GM12878 (cell line): ENCODE measurements around the gene SMOC2. TPM values are rescaled to one million over a fixed set of nuclear protein-coding genes. Genes with fewer than 3 reads are reported as not detected.

ENCODE experiments used
- ATAC-seq: fragments of 200-7000 bp; cut with Tn5 transposase; 3 replicates; pipeline ENCODE4 v1.9.1; 2020; ENCODE audit warnings: mild to moderate bottlenecking, moderate library complexity
- BruUV-seq: library from RNA; stranded (reverse); fragments of 400-500 nt; replicated peaks from 2 replicates; lab custom pipeline; 2021; lab: Mats Ljungman, UMichigan
- CTCF ChIA-PET: fragments of 300-600 bp; sonication (Branson Sonifier 250); formaldehyde crosslinking; extraction: SDS; loops from one replicate; lab custom pipeline; 2021; ENCODE audit warnings: inconsistent platforms; lab: Yijun Ruan, JAX
- POLR2A ChIA-PET: fragments of 350-600 bp; formaldehyde crosslinking; extraction: SDS; loops from one replicate; lab custom pipeline; 2021; ENCODE audit warnings: inconsistent platforms; lab: Charles Lee
- RAD21 ChIA-PET: fragments of 300-600 bp; sonication (Branson Sonifier 250); formaldehyde crosslinking; loops from one replicate; lab custom pipeline; 2023; ENCODE audit warnings: antibody characterized with exemption; ENCODE audit not compliant: unreplicated experiment; lab: Charles Lee
- SMC1A ChIA-PET: fragments of 300-600 bp; sonication (Branson Sonifier 250); formaldehyde crosslinking; loops from one replicate; lab custom pipeline; 2023; ENCODE audit not compliant: unreplicated experiment, uncharacterized antibody; lab: Charles Lee
- DNase-seq: peaks from one replicate; pipeline ENCODE4 v3.0.0-alpha.2; 2011; ENCODE audit warnings: low read depth, low spot score
- FAIRE-seq: peaks from 3 replicates; lab custom pipeline; 2011; peaks lifted over from hg19 to GRCh38; lab: Jason Lieb, UNC
- H2AFZ ChIP-seq: 2 replicates; pipeline ENCODE4 v1.6.0; 2011; ENCODE audit warnings: low read depth, low read length, control low read depth; ENCODE audit not compliant: control insufficient read depth
- H3K27ac ChIP-seq: 2 replicates; pipeline ENCODE4 v1.5.1; 2011; ENCODE audit warnings: control low read depth; ENCODE audit not compliant: control insufficient read depth, insufficient read depth
- H3K27me3 ChIP-seq, 2 experiments: replicated peaks in 1 of 2; 2 replicates each; pipeline versions ENCODE4 v1.6.0 to v1.6.1; 2011; ENCODE audit warnings: low read length in 1 of 2; ENCODE audit not compliant: control insufficient read depth in 2 of 2, insufficient read depth in 2 of 2
- H3K36me3 ChIP-seq, 2 experiments: 2 replicates each; pipeline ENCODE4 v1.5.1; 2011; ENCODE audit warnings: low read length in 1 of 2; ENCODE audit not compliant: control insufficient read depth in 2 of 2, insufficient read depth in 2 of 2
- H3K4me1 ChIP-seq: 2 replicates; pipeline ENCODE4 v1.6.1; 2011; ENCODE audit warnings: mild to moderate bottlenecking, low read length, moderate library complexity, mixed read lengths; ENCODE audit not compliant: control insufficient read depth, insufficient read depth
- H3K4me2 ChIP-seq: 2 replicates; pipeline ENCODE4 v1.6.0; 2011; ENCODE audit warnings: control low read depth; ENCODE audit not compliant: control insufficient read depth, insufficient read depth
- H3K4me3 ChIP-seq: fragments of 200-600 bp; sonication (generic); 2 replicates; pipeline ENCODE4 v1.5.1; 2016
- H3K79me2 ChIP-seq: 2 replicates; pipeline ENCODE4 v1.6.0; 2011; ENCODE audit warnings: low read length; ENCODE audit not compliant: control insufficient read depth, insufficient read depth
- H3K9ac ChIP-seq: 2 replicates; pipeline ENCODE4 v1.8.0; 2011; ENCODE audit warnings: low read length, control low read depth, mixed read lengths; ENCODE audit not compliant: control insufficient read depth, insufficient read depth
- H3K9me3 ChIP-seq: replicated peaks from 3 replicates; pipeline ENCODE4 v1.5.1; 2011; ENCODE audit warnings: mild to moderate bottlenecking, low read length; ENCODE audit not compliant: control insufficient read depth, insufficient read depth
- H4K20me1 ChIP-seq: 2 replicates; pipeline ENCODE4 v1.6.0; 2011; ENCODE audit not compliant: control insufficient read depth, insufficient read depth
- MEF2A ChIP-seq: IDR thresholded peaks from 2 replicates; pipeline ENCODE4 v1.6.1; 2011; ENCODE audit warnings: low read depth, mild to moderate bottlenecking, low read length, moderate library complexity; ENCODE audit not compliant: insufficient read depth
- MEF2B ChIP-seq: fragments of 450-650 bp; IDR thresholded peaks from 2 replicates; pipeline ENCODE4 v1.6.1; 2018; ENCODE audit warnings: mild to moderate bottlenecking, moderate library complexity; ENCODE audit not compliant: partially characterized antibody, poor library complexity, severe bottlenecking
- POLR2AphosphoS2 ChIP-seq: IDR thresholded peaks from 2 replicates; pipeline ENCODE4 v1.6.1; 2011; ENCODE audit warnings: low read depth, mild to moderate bottlenecking, low read length, improper control_type of control experiment, moderate library complexity
- POLR2AphosphoS5 ChIP-seq: IDR thresholded peaks from 2 replicates; pipeline ENCODE4 v1.6.1; 2011; ENCODE audit warnings: mild to moderate bottlenecking, low read length, inconsistent platforms
- RAD21 ChIP-seq: IDR thresholded peaks from 2 replicates; pipeline ENCODE4 v1.6.1; 2011; ENCODE audit warnings: mild to moderate bottlenecking, low read depth, low read length, moderate library complexity; ENCODE audit not compliant: insufficient read depth
- RUNX3 ChIP-seq: IDR thresholded peaks from 2 replicates; pipeline ENCODE4 v1.6.1; 2012; ENCODE audit warnings: low read length, inconsistent platforms
- STAT1 ChIP-seq: fragments of 450-650 bp; conservative IDR thresholded peaks from 2 replicates; pipeline ENCODE4 v1.6.1; 2014; ENCODE audit warnings: antibody characterized with exemption, mild to moderate bottlenecking
- TBL1XR1 ChIP-seq: IDR thresholded peaks from 2 replicates; pipeline ENCODE4 v1.6.1; 2012; ENCODE audit warnings: low read depth, low read length, improper control_type of control experiment
- TCF3 ChIP-seq: IDR thresholded peaks from 2 replicates; pipeline ENCODE4 v1.6.1; 2012; ENCODE audit warnings: low read depth, mild to moderate bottlenecking, low read length, borderline replicate concordance; ENCODE audit not compliant: insufficient read depth
- YBX1 ChIP-seq: fragments of 450-650 bp; IDR thresholded peaks from 2 replicates; pipeline ENCODE4 v1.6.1; 2016; ENCODE audit warnings: antibody characterized with exemption
- YY1 ChIP-seq: IDR thresholded peaks from 2 replicates; pipeline ENCODE4 v1.6.1; 2011; ENCODE audit warnings: low read depth, mild to moderate bottlenecking, low read length
- ZNF217 ChIP-seq: fragments of 450-650 bp; IDR thresholded peaks from 2 replicates; pipeline ENCODE4 v1.6.1; 2017; ENCODE audit warnings: antibody characterized with exemption, mild to moderate bottlenecking
- ZNF384 ChIP-seq: IDR thresholded peaks from 2 replicates; pipeline ENCODE4 v1.6.1; 2012; ENCODE audit warnings: low read depth, mild to moderate bottlenecking, low read length, improper control_type of control experiment, borderline replicate concordance
- WGBS: methylation state at CpG from one replicate; pipeline ENCODE4 v1.1.6; 2016; ENCODE audit warnings: low lambda C conversion rate; ENCODE audit not compliant: insufficient replicate concordance, insufficient coverage; ENCODE audit errors: missing lambda C conversion rate; 5-methylcytosine and 5-hydroxymethylcytosine counted together
- in situ Hi-C: fragments of 300-500 bp; cut with MboI; formaldehyde crosslinking; loops from 9 replicates; pipeline ENCODE4 v1.14.3; 2018; ENCODE audit warnings: mixed read lengths
- intact Hi-C: fragments of 100-400 bp; cut with micrococcal nuclease; formaldehyde crosslinking; loops from one replicate; pipeline ENCODE4 v1.14.2; 2022; ENCODE audit not compliant: unreplicated experiment
- polyA plus RNA-seq, 11 experiments: library from polyadenylated mRNA; depleted of rRNA in 4 of 11; unstranded in 6 of 11; stranded (reverse) in 5 of 11; fragments of >200 nt; fragmentation: Nextera tagmentation in 4 of 11; fragmentation: Illumina TruSeq in 1 of 11; extraction: Ambion mirVana in 4 of 11; extraction: Trizol in 1 of 11; gene quantifications; 1 replicate in 1 of 11; 2 replicates in 10 of 11; pipeline versions ENCODE4 v1.2.1 to v1.2.3, GENCODE V29; 2011 to 2016; ENCODE audit warnings: inconsistent platforms in 2 of 11, missing spikeins in 2 of 11, low read depth in 1 of 11
- total RNA-seq, 4 experiments: library from RNA; depleted of rRNA in 3 of 4; stranded (reverse); fragments of >200 nt in 3 of 4; fragmentation: Illumina TruSeq in 1 of 4; extraction: Trizol in 1 of 4; gene quantifications; 2 replicates each; pipeline versions ENCODE4 v1.2.1 to v1.2.3, GENCODE V29; 2013 to 2021
- TF ChIP-seq, protein P1 (sequence below): fragments of 450-650 bp; IDR thresholded peaks from 2 replicates; pipeline ENCODE4 v1.6.1; 2016; ENCODE audit warnings: mild to moderate bottlenecking
- TF ChIP-seq, protein P2 (sequence below): fragments of 450-650 bp; IDR thresholded peaks from 2 replicates; pipeline ENCODE4 v1.6.1; 2017; ENCODE audit warnings: mild to moderate bottlenecking, moderate library complexity
- TF ChIP-seq, protein P3 (sequence below): fragments of 450-650 bp; conservative IDR thresholded peaks from 2 replicates; pipeline ENCODE4 v1.6.1; 2017; ENCODE audit warnings: mild to moderate bottlenecking, moderate library complexity

The SMOC2 gene
- total and polyA plus RNA-seq, 10 of the 15 experiments (the other 5 are each of a cell fraction or from before 2014, with no cell fraction given) = 0.10 to 0.12 TPM; not detected in 8

GRCh38 chr6:168619560-168620314 is 178.8 kb downstream of the SMOC2 start (continued):
- TF ChIP-seq ZNF217 = no peak
- TF ChIP-seq MEF2A = no peak
- no peak for TF ChIP-seq POLR2AphosphoS5

GRCh38 chr6:168620578-168620977 is 179.6 kb downstream of the SMOC2 start:
- ChIA-PET POLR2A (no interaction called here), SMC1A (no interaction called here), CTCF (no interaction called here), RAD21 (no interaction called here)
- Histone ChIP-seq H2AFZ (no peak overlapping the region), H3K4me2 (no peak overlapping the region), H3K27me3 (no peaks in the 10 kb centered on the region), H4K20me1 (no peaks in the 10 kb centered on the region), H3K36me3 (no peaks in the 10 kb centered on the region), H3K79me2 (no peaks in the 10 kb centered on the region), H3K4me1 (no peaks in the 10 kb centered on the region), H3K27ac (no peak overlapping the region), H3K9me3 (no peaks in the 10 kb centered on the region; the same call in 2 of the 3 replicates), H3K9ac (no peak overlapping the region), H3K4me3 (no peak overlapping the region)
- intact Hi-C loops (no loop called here), in situ Hi-C loops (no loop called here)
- DNase-seq (no peak), FAIRE-seq (no peak), ATAC-seq (no peak)
- BruUV-seq = no TSS peak
- 9% methylated on average over 6 of the region's 6 CpGs for WGBS
- TF ChIP-seq, protein P1, sequence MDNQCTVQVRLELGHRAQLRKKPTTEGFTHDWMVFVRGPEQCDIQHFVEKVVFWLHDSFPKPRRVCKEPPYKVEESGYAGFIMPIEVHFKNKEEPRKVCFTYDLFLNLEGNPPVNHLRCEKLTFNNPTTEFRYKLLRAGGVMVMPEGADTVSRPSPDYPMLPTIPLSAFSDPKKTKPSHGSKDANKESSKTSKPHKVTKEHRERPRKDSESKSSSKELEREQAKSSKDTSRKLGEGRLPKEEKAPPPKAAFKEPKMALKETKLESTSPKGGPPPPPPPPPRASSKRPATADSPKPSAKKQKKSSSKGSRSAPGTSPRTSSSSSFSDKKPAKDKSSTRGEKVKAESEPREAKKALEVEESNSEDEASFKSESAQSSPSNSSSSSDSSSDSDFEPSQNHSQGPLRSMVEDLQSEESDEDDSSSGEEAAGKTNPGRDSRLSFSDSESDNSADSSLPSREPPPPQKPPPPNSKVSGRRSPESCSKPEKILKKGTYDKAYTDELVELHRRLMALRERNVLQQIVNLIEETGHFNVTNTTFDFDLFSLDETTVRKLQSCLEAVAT = no peak
- TF ChIP-seq, protein P2, sequence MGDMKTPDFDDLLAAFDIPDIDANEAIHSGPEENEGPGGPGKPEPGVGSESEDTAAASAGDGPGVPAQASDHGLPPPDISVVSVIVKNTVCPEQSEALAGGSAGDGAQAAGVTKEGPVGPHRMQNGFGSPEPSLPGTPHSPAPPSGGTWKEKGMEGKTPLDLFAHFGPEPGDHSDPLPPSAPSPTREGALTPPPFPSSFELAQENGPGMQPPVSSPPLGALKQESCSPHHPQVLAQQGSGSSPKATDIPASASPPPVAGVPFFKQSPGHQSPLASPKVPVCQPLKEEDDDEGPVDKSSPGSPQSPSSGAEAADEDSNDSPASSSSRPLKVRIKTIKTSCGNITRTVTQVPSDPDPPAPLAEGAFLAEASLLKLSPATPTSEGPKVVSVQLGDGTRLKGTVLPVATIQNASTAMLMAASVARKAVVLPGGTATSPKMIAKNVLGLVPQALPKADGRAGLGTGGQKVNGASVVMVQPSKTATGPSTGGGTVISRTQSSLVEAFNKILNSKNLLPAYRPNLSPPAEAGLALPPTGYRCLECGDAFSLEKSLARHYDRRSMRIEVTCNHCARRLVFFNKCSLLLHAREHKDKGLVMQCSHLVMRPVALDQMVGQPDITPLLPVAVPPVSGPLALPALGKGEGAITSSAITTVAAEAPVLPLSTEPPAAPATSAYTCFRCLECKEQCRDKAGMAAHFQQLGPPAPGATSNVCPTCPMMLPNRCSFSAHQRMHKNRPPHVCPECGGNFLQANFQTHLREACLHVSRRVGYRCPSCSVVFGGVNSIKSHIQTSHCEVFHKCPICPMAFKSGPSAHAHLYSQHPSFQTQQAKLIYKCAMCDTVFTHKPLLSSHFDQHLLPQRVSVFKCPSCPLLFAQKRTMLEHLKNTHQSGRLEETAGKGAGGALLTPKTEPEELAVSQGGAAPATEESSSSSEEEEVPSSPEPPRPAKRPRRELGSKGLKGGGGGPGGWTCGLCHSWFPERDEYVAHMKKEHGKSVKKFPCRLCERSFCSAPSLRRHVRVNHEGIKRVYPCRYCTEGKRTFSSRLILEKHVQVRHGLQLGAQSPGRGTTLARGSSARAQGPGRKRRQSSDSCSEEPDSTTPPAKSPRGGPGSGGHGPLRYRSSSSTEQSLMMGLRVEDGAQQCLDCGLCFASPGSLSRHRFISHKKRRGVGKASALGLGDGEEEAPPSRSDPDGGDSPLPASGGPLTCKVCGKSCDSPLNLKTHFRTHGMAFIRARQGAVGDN = no peak
- TF ChIP-seq ZNF384 = no peak
- no peak for TF ChIP-seq TBL1XR1
- TF ChIP-seq TCF3 = no peak
- no peak for TF ChIP-seq RAD21
- no peak for TF ChIP-seq STAT1
- no peak for TF ChIP-seq POLR2AphosphoS2
- no peak for TF ChIP-seq YY1
- TF ChIP-seq, protein P3, sequence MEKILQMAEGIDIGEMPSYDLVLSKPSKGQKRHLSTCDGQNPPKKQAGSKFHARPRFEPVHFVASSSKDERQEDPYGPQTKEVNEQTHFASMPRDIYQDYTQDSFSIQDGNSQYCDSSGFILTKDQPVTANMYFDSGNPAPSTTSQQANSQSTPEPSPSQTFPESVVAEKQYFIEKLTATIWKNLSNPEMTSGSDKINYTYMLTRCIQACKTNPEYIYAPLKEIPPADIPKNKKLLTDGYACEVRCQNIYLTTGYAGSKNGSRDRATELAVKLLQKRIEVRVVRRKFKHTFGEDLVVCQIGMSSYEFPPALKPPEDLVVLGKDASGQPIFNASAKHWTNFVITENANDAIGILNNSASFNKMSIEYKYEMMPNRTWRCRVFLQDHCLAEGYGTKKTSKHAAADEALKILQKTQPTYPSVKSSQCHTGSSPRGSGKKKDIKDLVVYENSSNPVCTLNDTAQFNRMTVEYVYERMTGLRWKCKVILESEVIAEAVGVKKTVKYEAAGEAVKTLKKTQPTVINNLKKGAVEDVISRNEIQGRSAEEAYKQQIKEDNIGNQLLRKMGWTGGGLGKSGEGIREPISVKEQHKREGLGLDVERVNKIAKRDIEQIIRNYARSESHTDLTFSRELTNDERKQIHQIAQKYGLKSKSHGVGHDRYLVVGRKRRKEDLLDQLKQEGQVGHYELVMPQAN = no peak
- TF ChIP-seq RUNX3 = no peak
- TF ChIP-seq YBX1 = no peak
- TF ChIP-seq MEF2B = no peak
